SIG-M5 (cell line): ENCODE results near the gene TM9SF3.

Experiments
- DNase-seq: peaks from one replicate; lab custom pipeline; 2025; lab: John Stamatoyannopoulos, UW

Gene TM9SF3

DNA sequence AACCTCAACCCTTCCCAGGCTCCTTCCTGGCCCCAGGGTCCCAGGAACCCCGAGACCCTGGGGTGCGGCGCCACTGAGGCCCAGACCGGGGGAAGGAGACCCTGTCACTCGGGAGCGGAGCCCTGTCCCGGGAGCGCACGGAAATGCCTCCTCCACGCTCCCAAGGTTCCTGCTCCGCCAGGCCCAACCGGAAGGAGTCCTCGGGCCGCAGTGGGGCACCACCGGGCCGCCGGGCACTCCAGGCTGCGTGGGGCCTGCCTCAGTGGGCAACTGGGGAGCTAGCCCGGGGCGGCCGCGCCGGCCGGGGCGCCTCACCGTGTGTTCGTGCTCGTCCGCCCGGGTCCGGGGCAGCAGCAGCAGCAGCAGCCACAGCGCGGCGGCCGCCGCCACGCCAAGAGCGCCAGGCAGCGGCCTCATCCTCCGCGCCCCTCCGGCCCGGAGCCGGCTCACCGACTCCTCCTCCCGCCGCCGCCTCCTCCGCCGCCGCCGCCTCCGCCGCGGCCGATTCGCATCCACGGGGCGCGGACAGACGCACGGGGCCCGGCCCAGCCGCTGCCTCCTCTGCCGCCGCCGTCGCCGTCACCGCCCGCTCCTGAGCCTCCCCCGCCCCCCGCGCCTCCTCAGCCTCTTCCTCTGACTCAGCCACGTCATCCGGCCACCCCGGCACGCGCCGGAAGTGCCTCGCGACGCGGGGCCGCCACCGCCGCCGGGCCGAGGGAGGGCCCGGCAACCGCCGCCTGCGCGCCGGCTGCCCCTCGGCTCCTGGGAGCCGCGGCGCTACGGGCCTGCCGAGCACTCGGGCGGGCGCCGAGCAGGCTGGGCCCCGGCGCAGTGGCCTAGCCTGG, at the start of gene TM9SF3:
TSS of gene TM9SF3 (minus strand) at position 594 of the 845 bp plus-strand sequence. CDS start at position 417, 177 bp downstream.
- no peak for DNase-seq

DNA sequence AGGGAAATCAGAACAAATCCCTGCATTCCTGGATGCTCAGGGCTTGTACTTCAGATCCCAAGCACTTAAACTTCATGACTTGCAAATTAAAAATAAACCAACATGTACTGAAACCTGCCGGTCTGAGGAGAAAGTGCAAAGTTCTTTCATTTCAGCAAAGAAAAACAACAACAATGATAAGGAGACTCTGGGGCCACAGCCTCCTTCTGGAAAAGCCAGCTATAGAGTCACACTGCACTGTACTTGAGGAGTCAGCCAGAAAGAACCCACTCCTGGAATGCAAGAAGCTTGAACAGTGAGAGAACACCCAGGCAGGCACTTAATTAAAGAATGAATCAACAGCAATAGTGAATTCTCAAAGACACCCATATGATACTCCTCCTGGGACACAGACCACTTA, 49.7 kb upstream of the TM9SF3 start:
- no peak for DNase-seq

DNA sequence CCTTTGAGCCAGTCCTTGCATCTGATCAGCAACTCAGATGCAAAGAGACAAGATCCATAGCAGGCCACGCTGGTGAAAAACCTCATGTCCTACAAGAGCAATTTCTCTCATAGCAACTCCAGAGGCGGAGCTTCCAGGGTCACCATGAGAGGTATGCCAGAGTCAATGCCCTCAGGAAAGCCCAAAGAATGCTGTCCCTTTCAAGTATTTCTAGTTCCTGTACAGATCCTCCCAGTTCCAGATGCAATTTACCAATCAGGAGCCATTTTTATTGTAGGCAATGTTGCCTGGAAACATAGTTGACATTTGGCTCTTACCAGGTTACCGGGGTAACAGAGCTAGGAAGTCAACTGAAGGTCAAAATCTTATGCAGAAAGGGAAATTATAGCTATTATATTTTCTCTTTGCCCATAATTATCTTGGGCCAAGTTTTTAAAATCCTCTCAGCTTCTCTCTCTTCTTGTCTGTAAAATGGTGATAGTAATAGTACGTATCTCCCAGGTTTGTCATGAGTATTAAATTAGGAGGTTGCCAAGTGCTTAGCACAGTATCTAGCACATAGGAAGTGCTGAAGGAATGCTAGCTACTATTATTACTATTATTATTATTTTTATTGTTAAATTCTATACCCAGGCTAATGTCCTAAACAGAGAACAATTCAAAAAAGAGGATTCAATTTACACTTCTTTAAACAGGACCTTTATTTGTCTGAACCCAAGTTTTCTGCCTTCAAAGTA, 46.3 kb upstream of the TM9SF3 start:
- DNase-seq: no peak

DNA sequence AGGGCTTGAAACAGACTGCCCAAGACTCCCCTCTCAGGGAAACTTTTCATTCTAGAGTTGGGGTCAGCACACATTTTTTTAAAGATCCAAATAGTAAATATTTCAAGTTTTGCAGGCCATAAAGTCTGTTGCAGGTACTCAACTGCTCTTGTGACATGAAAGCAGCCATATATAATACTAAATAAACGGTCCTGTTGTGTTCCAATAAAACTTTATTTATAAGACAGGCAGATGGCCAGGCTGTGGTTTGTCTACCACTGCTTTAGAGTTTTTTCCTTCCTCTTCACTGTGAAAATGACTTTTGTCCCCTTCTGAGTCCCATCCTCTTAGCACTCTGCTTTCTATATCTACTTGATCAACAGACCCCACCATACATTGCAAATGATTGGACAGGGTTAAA, 40.5 kb upstream of the TM9SF3 start:
- DNase-seq: no peak

DNA sequence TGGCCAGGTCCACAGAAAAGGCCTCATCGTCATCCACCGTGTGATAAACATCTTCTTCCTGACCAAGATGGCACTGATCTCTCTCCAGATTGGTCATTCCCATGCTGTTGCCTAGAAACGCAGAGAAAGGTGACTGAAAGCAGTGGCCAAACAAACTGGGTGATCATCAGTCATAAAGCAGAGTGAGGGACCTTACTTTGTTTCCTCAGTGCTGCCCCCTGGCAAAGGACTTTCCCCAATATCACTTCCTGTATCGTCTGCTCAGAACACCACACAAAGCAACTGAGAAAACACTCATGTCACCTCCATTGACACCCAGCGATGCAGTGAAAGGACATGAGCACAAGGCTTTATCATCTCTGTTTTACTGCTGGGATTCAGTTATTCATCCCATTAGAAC, 40.0 kb upstream of the TM9SF3 start:
- no peak for DNase-seq

DNA sequence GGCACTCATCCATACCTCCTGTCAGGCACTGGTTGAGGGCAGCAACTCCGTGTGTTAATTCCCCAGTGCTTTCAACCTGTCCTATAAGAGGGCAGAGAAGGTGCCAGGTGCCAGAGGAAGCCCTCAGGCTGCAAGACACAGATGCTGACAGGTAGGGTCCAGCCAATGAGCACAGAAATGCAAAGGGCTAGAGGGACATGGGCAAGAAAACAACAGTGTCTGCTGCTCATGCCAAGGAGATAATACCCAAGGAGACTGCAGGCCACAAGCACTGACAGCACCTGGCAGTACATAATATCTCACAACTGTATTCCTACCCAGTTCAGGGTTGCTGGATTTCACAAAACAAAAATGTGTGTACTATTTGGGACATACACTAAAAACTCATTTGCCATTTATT, 38.4 kb upstream of the TM9SF3 start:
- no peak for DNase-seq

DNA sequence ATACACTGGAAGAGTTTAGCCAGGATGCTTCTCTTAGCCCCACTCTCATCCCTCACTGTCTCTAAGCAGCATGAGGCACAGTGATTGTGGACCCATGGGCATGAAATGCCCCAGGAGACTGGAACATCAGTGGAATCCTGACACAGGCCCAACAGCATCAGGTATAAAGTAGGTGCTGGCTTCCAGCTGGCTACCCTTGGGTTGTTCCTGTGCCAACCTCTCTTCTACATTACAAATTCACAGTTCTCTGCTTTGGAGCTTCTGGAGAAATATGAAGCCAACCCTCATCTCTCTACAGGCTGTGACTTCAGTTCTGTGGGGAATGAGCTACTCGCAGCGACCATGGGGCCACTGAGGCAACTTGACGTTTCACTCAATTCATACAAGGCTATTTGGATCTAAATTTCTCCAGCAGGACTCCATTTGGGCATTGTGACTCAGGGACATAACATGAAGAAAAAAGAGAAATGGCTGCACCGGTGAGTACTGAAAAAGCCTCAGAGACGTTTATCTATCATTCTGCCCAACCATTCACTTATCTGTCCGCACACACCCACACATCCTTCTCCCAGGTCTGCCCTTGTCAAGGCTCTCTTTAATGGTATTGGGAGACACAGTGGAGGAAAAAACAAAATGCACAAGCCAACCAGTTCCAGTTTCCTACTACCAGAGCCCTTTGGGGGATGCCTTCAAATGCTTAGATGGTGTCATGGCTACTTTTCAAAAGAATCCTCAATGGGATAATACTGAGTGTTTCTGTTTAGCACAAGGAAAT, 35.4 kb upstream of the TM9SF3 start:
- no peak for DNase-seq

DNA sequence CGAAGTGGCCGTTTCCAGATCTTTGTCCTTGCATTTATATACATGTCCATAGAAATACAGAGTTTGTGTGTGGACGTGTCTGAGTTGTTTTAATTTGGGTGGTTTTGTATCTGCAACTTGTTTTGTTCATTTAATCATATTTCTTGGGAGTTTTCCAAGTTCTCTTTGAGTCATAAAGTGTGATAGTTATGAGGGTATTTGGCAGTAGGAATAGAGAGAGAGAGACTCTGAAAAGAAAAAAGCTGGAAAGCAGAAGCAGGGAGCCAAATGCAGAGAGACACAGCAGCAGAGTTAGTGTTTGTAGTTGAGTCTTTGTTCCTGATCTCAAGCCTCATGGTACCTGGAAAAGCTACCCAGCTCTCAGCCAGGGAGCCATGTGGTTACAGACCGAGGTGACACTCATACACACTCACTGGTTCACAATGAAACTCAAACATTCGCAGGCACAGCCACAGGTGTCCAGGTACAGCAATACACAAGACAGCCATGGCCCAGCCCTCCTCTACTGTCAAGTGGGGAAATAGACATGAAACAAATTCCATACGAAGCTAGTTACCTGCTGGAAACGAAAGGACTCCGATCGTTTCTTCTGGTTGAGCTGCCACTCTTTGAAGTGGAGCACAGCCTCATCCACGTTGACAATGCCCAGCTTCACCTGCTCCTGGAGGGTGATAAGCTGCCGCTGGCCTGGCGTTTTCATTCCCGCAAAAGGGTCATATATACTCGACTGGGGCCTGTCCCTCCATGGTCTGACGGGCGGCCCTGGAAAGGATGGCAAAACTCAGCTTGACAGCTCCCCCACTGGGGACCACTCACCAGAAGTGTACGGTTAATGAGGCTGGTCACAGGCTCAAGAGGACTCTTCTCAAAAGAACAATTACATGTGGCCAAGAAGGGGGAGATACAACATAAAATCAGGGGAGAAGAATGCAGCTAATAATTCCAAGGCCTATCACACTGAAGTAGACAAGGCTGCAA, 33.3 kb upstream of the TM9SF3 start:
- no peak for DNase-seq

DNA sequence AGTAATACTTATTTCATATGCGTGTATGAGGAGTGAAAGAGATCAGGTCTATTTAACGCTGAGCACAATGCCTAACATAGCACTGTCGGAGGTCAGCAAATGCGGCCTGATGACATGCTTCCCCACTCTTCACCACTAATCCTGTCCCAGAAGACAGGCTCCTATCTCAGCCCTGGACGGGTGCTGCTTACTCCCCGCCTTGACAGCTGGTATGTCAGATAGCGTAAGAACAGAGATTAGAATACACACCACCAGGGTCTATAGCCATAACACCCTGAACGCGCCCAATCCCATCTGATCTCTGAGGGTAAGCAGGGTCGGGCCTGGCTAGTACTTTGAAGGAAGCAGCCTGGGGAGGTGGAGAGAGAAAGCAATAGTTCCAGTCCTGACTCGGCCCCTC, 32.3 kb upstream of the TM9SF3 start:
- DNase-seq: no peak

DNA sequence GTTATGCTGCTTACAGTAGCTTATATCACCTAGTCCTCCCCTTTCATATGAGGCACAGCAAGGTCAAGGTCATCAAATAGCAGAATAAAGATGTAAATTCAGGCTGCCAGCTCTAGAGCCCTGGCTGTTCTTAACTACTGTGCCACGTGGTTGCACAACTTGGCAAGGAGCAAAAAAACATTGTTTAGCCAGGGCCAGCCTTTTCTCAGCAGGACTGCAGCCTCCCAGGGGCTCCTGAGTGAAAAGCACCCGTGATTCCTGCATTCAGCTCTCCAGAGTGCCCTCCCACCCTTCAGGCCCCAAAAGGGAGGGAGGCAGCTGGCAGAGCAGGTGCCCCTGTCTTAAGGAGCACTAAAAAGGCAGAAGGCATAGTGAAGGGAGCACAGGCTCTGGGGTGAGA, 31.8 kb upstream of the TM9SF3 start:
- DNase-seq: no peak

DNA sequence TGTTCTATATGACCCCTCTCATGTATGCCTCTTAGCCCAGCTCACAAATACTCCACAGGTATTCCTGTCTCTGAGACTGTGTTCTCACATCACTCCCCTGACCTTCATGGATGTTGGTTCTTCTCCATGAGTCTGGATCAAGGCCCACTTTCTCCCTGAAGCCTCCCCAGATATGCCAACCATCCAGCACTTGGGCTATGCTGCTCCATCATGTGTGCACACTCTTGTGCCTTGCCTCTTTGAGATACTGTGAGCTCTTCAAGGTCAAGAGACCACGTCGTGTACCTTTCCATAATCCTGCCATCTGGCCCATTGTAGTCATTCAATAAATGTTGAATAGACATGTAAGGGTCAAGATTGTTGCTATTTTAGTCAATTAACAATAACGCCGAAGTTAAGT, 30.1 kb upstream of the TM9SF3 start:
- DNase-seq: no peak

DNA sequence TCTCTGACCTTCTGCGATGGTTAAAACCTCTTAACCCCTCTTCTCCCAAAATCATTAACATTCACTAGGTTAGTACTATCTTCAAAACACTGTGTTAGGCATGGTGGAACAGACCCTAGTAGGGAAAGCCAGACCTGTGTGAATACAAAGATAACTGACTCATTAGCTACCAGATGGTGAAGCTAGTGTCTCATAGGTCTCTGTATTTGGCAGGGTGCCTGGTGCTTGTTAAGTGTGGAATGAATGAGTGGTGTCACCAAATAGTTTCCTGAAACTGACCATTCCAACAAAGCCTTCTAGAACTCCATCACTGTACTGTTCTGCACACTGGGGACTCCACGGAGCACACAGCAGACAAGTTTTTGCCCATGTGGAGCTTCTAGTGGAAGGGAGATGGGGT, 27.7 kb upstream of the TM9SF3 start:
- DNase-seq: no peak

DNA sequence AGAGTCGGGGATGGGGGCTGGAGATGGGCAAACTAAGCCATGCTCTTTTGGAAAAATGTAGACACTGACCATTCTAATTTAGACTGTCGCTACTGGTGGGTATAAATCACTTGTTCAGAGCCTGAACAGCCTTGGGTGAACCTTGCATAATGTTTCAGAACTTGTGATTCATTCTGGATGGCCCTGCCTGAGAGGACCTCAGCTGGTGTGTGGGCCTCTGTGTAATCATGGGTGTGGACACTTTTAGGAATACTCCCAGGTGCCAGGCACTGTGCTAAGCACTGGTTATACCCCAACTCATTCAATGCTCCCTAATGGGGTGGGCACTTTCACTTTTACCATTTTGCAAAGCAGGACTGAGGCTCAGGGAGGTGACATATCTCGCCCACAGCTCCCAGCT, 26.8 kb upstream of the TM9SF3 start:
- DNase-seq: no peak

DNA sequence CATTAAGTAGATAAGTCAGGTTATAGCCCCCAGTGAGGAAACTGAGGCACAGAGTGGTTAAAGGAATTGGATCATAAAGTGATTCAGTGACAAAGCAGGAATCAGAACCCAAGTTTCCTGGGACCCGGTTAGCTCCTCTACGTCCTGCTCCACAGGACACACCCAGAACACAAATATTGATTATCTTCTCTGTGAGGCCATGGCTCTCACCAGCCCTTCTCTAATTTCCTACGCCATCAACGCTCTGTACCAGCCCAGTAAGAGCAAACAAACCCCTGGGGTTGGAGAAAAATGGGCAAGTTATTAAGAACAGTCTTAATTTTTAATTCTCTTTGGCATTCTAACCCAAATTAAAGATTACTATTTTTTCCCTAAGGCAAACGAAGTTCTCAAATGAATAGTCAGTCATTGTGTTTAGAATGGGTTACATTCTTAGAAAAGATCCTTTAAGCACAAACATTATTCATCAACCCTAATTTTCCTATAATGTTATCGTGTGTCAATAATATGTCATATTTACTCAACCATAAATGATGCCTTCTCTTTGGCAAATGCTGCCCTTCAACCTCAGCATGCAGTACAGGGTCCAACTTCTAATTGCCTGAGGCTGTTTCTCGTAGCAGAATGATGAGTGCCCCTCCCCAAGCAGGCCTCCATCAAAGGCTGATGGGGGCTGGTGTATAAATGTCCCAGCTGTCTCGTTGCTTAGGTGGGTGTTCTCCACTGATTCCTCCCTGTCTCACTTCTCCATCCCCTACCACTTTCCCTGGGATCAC, 25.4 kb upstream of the TM9SF3 start:
- DNase-seq: no peak

DNA sequence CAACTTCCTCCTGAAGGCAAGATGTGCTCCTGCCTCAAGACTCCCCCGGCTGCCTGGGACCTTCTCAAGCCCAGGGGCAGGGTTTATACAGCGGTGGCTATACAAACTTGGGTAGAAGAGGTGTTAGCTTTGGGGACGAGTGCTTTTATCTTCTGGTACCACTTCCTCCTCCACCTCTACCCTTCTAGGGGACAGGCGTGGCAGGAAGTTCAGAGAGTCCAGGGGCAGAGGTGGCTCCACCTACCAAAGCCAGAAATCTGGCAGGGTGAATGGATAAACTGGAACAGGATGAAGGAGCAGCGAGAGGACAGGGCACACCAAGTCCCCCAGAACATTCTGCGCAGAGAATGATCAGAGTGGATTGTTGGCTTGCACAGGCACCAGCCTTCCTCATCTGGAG, 24.0 kb upstream of the TM9SF3 start:
- no peak for DNase-seq

DNA sequence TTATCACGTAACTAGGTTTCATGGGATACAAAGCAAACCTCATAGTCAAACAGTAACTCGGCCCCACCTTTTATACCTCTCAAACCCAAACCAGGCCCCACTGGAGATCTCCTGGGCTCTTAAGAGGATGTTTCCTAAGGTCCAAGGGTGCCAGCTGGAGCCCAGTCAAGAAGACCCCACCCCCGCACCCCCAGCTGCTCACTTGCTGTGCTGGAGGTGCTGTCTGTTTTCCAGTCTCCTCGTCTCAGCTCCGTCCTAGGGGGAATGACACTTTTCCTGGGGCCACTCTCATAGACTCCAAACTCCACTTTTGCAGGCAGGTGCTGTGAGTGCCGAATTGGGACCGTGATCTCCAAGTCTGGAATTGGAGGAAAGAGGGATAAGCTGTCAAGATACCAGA, 22.7 kb upstream of the TM9SF3 start:
- DNase-seq: no peak

DNA sequence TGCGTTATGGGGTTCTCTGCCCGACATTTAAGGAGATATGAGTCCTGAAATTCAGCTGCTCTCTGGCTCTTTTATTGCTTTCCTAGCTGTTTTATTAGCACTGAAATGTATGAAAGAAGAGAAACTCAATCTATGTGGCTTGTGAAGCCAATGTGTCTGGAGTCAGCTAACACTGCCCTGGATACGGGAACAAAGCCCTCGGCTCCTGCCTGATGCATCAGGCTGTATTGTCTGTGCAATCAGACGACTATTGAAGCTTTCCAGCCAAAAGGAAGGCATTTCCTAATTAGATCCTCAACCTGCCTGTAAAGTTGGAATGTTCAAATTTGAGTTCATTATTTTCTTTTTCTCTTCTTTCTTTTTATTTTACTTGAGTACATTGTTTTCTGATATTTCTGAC, 22.0 kb upstream of the TM9SF3 start:
- no peak for DNase-seq

DNA sequence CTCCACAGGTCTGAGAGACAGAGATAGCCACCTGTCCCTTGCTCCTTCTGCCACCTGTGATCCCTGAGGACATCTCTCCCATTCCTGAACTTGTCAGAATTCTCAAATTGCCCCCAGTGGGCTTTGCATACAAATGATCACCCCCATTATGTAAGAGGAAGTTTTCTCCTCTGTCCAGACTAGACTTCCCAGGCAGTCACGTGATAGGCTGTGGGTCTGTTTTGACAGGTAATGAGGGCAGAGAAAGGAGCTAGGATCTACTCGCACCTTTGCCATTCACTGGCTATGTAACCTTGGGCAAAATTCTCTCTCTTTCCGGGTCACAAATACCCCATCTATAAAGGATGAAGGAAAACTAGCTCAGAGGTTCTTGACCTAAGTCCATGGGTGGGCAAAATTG, 21.4 kb upstream of the TM9SF3 start:
- DNase-seq: no peak

DNA sequence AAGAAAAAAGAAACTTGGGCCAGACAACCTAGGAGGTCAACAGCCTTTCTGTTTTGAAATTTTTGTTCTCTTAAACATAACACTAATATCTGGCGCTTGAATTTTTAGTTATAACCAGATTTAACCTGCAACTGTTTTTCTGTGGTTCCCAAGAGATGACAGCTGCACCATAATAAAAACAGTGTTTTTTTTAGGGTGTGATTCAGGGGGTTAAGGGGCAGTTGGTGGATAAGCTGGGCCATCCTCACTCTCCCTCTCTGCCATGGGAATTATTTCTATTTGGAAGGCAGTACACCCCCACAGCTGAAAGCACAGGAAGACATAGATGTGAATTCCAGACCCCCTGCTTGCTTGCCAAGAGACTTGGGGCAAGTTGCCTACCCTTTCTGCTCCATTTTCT, 20.1 kb upstream of the TM9SF3 start:
- DNase-seq: no peak

DNA sequence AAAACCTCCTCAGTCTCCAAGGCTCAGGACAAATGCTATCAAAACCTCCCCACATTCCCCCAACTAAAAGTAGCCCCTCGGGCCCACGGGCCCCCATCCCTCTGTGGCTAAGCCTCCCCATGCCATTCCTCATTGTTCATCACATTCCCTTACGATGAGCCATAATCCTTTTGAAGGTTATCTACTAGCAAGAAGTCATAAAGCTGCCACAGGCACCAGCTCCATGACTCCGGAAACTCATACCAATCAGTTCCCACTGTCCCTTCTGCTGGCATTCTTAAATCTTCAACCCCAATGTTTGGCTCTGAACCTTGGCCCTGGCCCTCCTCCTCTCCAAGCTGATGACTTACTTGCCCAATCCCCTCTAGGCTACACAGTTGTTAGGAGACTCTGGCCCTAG, 19.4 kb upstream of the TM9SF3 start:
- no peak for DNase-seq

DNA sequence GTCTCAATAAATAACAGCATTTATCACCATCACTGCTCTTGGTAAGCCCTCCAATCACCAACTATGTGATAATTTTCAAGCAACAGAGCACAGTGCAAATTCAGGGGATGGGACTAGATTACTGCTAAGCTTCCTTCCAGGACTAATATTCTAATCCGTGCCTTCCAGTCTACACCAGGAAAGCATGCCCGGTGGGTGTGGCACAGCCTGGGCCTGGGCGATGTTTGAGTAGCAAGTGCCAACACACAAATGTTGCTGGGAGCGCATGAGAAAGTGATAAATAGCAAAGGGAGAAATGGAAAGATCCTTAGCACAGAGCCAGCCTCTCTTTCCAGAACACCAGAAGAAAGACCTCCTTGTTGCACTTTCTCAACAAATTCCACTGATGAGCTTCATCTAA, 13.5 kb upstream of the TM9SF3 start:
- DNase-seq: no peak
